ENCODE data around the gene ADCK1.

GRCh38 chr14:77885367-77885766 lies 85.5 kb downstream of the ADCK1 start:
- TF ChIP-seq ZNF776 (CRISPR knock-in tag; IDR thresholded peaks at IDR 0.05), result no peak
- TF ChIP-seq CEBPB (IDR thresholded peaks at IDR 0.05; ENCODE audit: borderline replicate concordance, low read depth, low read length), result no peak
- no peak for TF ChIP-seq NPAS2 (CRISPR knock-in tag; IDR thresholded peaks at IDR 0.05; ENCODE audit: borderline replicate concordance)

Measured in HepG2 (cell line).